Activated CD4-positive, alpha-beta T cell treated with anti-CD3 and anti-CD28 coated beads, Interleukin-2, amount 50 U/mL, for 4 hours (primary cell): Measurements from ENCODE around the gene SFTA2.
A peak's percentile ranks its signal among the peaks of the same experiment; 100 is the strongest.
"Not testable (repeated sequence)": the region's sequence is repeated elsewhere in the genome, so short reads cannot be mapped to it uniquely, and the experiment has no call there.

Source experiments
- DNase-seq, 2 experiments: peaks; one replicate each; pipeline ENCODE4 v3.0.0-alpha.2; 2020

The SFTA2 gene

DNA sequence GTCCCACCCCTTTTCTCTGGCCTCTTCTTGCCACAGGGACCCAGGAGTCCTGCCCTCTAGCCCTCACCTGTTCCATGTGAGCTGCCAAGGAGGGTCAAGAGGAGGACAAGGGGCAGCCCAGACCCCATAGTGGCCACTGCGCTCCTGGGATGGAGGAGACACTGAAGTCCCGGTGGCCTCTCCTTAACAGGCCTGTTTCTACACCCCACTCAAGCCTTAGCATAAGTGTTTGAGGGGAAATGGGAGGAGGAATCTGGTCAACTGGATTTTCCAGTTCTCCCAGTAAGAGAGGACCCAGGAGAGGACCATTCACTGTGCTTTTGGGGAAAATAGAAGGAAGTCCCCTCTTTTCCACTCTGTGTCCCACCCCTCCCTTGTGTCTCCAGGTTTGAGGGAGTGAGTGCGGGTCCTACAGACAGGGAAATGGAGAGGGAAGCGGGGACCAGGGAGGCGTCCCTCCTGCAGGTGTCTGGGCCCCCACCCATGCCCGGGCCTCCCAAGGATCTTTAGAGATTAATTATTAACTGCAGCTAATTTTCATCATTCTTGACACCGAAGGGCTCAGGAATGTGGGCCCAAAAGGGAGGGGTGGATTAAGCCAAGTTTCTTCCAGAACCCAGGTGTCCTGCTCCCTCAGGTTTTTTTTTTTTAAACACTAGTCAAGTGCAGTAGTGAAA lies at the start of gene SFTA2:
TSS of gene SFTA2 (minus strand) at position 202 of the 677 bp plus-strand sequence. CDS start at position 128, 74 bp downstream.
- no peak for DNase-seq

DNA sequence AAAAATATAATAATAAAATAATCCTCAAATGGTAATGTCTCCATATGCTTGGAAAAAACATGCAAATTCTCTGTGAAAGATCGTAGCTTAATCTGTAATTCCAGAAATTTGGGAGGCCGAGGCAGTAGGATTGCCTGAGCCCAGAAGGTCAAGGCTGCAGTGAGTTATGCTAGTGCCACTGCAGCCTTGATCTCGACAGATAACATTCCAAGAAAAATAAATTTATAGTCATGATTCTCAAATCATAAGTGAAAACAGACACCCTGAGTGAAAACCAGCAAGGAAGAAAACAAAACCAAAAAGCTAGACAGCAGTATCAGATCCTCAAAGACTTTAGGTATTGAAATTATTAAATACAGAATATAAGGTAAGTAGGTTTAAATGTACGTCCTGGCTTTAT lies 47.7 kb upstream of the SFTA2 start:
- no peak for DNase-seq

GRCh38 chr6:30979141-30979540 lies 47.2 kb upstream of the SFTA2 start:
- DNase-seq, result no peak

DNA sequence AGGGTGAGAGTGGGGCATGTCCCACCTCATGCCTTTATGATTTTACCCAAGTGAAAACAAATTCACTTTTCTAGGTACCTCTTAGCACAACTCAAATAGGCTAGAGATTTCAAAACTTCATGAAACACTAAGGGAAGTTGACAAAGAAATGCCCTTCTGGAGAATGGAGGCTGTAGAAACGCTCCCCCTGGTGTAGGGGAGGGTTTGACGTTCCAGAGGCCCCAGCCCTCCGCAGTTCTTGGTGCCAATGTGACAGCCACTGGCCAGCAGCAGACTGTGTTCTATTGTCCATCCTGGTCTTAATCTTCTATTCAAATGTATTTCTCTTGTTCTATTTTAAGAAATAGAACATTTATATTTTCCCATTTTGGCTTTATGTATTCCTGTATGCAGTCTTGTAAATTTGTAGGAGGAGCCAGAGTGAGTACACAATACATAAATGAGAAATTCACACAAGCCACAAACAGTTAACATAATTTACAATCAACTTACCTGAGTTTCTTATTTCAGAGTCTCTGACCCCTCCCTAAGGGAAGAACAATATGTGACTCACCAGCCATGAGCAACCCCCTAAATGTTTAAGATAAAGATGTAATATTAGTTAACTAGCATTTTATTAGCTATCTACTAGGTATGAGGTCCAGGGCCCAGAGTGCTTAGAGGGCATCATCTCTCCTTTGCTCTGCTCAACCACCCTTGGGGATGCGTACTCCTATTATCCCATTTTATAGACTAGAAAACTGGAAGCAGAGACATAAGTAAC lies 42.7 kb upstream of the SFTA2 start:
- DNase-seq, result no peak

DNA sequence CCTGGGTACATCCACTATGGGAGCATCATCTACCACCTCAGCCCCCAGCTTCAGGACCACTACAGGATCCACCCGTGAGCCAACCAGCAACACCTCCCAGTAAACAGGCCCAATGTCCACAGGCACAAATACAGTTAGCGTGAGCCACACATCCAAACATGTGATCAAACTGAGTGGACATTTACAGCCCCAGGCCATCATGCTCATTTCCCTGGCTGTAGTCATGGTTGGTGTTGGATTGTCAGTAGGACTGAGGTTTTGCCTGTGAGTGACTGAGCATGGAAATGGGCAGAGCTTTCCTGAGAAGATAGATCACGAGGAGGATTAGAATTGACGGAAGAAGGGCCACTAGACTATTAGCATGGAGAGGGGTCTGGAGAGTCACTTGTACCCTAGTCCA lies 40.8 kb upstream of the SFTA2 start:
- no peak for DNase-seq

GRCh38 chr6:30970946-30971345 lies 39.0 kb upstream of the SFTA2 start:
- DNase-seq, result no peak

GRCh38 chr6:30969171-30969570 lies 37.2 kb upstream of the SFTA2 start:
- DNase-seq, result not testable (repeated sequence)

DNA sequence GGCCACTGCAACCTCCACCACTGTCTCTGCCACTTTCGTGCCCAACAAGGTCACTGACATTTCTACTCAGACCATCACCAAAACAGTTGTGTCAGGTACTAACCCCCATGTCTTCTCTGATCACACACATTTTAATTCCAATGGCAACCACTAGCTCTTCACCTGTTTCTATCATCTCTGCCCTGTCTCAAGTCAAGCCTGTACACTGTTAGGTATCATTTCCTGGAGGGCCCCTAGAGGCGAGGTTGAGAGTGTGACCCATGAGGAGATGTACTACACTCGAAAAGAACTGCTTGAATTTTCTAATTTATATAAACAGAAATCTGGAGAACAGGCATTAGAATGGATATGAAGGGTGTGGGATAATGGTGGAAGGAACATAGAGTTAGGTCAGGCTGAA lies 34.2 kb upstream of the SFTA2 start:
- DNase-seq, result no peak

- DNase-seq, result no peak
These were observed 33.2 kb upstream of the SFTA2 start for GRCh38 chr6:30965140-30965601.

DNA sequence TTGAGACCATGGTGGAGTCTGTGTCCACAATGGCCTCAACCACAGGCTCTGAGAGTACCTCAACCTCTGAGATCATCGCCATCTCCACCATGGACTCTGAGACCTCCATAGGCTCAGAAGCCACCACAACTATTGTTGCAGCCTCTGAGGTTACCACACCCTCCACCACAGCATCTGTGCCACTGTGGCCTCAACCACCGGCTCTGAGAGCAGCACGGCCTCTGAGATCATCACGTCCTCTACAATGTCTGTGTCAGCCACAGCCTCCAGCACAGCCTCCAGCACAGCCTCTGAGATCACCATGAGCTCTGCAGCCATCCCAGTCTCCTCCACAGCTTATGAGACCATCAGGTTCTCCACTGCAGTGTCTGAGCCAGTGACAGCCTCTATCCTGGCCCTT lies 32.1 kb upstream of the SFTA2 start:
- DNase-seq, result no peak

GRCh38 chr6:30963641-30964040 lies 31.7 kb upstream of the SFTA2 start:
- DNase-seq, result no peak

DNA sequence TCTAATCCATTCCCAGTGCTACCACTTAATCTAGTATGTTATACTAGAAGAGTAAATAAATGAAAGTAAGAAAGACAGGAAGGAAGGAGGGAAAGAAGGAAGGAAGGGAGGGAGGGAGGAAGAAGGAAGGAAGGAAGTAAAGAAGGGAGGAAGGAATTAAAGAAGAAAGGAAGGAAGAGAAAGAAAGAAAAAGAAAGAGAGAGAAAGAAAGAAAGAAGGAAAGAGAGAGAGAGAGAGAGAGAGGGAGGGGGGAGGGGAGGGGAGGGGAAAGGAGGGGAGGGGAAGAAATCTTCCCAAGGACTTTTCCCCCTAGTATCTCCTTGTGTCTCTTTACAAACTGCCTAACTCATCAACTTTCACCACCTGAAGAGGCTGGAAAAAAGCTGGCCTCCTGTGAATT lies 30.7 kb upstream of the SFTA2 start:
- no peak for DNase-seq

DNA sequence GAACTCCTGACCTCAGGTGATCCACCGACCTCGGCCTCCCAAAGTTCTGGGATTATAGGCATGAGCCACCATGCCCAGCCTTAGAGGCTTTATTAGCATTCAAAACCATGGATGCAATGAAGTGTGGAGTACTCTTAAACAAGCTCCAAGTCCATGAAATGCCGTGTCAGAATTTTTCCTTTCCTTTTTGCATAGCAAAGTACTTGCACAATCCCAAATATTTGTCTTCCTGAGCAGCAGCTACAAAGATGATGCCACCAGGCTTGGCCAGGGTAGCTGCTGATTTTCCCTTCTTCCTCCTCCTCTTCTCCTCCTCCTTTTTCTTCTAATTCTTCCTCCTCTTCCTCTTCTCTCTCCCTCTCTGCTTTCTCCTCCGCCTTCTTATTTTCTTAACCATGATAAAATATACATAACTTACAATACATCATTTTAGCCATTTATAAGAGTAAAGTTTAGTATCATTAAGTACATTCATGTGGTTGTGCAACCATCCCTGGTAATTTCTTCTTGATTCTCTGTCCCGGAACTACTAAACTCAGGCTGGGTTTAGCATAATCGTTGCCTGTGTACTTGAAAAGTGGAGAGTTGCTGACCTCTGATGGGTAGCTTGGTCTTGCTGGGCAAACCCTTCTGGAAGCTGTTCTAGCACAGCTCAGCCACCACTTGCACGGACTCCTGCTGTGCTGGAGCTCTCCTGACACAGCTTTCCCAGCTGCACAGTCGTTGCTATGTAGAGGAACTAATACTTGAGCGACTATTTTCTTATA lies 29.1 kb upstream of the SFTA2 start:
- no peak for DNase-seq

DNA sequence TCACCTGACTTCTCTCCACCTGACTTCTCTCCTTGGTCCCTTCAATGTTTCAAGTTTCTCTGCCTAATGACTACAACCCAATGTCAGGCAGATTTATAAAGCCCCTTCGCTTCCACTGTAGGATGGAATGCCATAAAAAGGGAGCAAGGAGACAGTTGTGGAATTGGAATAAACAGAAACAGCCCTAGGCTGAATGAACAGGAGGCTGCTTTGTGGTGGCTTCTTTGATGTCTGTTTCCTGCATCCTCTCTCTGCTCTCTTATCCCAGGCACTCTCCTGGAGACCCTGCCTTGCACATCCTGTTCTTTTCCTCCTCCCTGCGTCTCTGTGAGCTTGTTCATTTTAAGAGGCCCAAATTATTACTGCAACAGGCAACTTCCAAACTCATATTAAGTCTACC lies 25.7 kb upstream of the SFTA2 start:
- no peak for DNase-seq

- DNase-seq, result peak; percentile 44 to 47
These were observed 23.5 kb upstream of the SFTA2 start for GRCh38 chr6:30955367-30956042.

DNA sequence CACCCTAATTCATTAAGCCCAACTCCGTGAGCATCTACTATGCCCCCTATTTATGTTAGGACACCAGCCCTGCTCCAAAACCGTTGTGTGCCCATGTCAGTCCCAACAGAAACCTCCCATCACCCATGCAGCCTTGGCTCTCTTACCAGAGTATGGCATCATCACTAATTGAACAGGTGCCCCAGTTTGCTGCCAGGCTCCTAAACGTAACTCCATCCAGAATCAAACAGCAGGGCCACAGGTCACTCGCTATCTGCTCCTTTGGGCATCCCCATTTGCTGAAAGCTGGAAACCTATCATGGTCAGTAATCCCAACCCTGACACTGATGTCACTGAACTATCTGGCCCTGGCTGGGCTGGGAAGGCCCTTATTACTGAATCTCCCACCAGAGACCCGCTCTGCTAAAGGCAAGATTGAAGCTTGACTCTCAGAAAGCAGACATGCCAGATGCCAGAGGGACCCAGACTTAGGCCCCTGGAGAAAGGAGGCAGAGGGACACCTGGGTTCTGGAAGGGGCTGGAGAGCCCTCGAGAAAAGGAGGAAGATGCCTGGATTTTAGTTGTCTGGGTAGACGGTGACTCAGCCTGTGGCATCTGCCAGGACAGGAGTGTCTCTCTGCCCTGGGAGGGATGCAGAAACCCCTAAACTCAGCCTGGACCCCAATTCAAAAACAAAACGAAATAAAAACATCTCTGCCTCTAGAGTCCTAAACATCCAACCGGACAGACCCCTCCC lies 22.8 kb upstream of the SFTA2 start:
- DNase-seq, result no peak

DNA sequence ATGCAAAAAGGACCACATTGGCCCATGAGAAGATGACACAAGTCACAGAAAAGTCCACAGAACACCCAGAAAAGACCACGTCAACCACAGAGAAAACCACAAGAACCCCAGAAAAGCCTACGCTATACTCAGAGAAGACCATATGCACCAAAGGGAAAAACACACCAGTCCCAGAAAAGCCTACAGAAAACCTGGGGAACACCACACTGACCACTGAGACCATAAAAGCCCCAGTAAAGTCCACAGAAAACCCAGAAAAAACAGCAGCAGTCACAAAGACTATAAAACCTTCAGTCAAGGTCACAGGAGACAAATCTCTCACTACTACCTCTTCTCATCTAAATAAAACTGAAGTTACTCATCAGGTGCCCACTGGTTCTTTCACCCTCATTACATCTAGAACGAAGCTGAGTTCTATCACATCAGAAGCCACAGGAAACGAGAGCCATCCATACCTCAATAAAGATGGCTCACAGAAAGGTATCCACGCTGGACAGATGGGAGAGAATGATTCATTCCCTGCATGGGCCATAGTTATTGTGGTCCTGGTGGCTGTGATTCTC lies 20.0 kb upstream of the SFTA2 start:
- DNase-seq, result no peak

GRCh38 chr6:30948811-30949210 lies 16.8 kb upstream of the SFTA2 start:
- DNase-seq, result no peak

GRCh38 chr6:30947231-30947630 lies 15.3 kb upstream of the SFTA2 start:
- DNase-seq, result no peak

DNA sequence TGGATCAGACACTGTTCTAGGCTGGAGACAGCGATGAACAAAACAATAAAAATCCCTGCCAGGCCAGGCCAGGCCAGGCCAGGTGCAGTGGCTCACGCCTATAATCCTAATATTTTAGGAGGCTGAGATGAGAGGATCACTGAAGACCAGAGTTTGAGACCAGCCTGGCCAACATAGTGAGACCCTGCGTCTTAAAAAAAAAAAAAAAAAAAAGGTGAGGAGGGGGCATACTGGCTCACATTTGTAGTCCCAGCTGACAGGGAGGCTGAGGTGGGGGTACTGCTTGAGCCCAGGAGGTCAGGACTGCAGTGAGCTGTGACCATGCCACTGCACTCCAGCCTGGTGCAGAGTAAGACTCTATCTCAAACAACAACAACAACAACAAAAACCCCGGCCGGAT lies 13.3 kb upstream of the SFTA2 start:
- no peak for DNase-seq

DNA sequence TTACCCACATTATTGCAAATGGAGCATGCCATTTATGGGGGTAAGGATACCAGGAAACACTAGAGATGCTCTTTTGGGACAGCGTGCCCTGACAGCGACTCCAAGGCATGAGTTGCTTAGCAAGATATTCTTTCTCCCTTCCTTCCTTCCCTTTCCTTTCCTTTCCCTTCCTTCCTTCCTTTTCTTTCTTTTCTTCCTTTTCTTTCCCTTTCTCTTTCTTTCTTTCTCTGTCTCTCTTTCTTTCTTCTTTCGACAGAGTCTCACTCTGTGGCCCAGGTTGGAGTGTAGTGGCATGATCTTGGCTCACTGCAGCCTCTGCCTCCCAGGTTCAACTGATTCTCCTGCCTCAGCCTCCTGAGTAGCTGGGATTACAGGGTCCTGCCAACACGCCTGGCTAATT lies 12.1 kb upstream of the SFTA2 start:
- no peak for DNase-seq
